HT1080 (cell line): ENCODE data around the gene TTBK1. TPM values are rescaled to one million over a fixed set of nuclear protein-coding genes. Genes with fewer than 3 reads are reported as not detected.
A peak's percentile ranks its signal among the peaks of the same experiment; 100 is the strongest.
"Not testable (repeated sequence)": the region's sequence is repeated elsewhere in the genome, so short reads cannot be mapped to it uniquely, and the experiment has no call there.

Source experiments
- DNase-seq: peaks from one replicate; pipeline ENCODE4 v3.0.0-alpha.2; 2015; ENCODE audit warnings: low read depth
- total RNA-seq: library from RNA; depleted of rRNA; stranded (reverse); fragments of >200 nt; shearing (Covaris generic); gene quantifications from 2 replicates; pipeline ENCODE4 v1.2.3, GENCODE V29; 2014

The TTBK1 gene
- total RNA-seq, 1 experiment from 2014 or later: 0.06 TPM

DNA sequence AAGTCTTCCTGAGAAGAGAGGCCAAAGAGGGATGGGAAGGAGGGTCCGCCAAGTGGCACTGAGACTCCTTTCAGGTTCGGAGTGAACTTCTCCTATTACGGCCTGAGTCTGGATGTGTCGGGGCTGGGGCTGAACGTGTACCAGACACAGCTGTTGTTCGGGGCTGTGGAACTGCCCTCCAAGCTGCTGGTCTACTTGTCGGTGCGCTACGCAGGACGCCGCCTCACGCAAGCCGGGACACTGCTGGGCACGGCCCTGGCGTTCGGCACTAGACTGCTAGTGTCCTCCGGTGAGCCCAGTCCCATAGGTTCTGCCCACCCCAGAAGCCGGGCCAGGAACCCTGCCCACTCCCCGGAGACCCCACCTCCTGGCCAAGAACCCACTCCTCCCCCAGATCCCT, 58.8 kb downstream of the TTBK1 start:
- DNase-seq: no peak

DNA sequence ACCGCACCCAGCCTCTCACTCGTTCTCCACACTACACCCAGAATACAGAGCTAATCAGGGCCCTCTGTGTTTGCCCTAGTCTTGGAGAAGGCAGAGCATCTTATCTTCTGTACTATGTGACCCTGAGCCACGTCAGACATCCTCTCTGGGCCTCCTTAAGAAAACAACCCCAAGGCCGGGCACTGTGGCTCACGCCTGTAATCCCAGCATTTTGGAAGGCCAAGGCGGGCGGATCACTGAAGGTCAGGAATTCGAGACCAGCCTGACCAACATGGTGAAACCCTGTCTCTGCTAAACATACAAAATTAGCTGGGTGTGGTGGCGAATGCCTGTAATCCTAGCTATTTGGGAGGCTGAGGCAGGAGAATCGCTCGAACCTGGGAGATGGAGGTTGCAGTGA, 59.7 kb downstream of the TTBK1 start:
- DNase-seq: not testable (repeated sequence)

DNA sequence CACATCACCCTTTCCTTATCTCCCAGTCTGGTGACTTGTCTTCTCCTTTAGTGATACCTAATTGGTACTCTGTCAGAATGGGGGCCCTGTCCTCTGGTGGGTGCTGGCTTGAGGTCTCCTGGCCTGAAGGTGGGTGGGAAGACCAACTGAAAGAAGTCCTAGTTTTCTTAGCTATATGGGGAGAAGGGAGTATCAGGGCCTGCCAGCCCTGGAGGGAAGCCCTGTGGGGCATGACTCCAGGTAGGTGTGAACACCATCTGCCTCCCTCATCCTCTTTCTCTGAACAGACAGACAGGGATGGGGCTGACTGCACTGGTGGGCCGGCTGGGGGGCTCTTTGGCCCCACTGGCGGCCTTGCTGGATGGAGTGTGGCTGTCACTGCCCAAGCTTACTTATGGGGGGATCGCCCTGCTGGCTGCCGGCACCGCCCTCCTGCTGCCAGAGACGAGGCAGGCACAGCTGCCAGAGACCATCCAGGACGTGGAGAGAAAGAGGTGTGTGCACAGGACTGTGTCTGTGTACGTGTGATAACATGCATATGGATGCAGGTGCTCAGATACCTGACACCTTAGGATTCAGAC, 60.6 kb downstream of the TTBK1 start:
- no peak for DNase-seq

DNA sequence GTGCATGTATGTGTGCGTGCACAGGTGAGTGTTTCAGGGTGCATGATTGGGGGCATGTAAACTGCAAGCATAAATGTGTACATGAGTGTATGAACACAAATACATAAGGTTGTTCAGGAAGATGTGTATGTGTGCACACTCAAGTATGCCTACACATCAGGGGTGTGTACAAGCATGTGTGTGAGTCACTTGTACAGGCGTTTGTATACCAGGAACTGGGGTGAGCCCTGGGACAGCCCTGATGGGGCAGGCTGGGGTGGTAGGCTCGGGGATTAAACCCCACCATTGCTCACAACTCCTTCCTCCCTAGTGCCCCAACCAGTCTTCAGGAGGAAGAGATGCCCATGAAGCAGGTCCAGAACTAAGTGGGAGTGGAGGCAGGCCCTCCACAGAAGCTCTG, 61.1 kb downstream of the TTBK1 start:
- no peak for DNase-seq

GRCh38 chr6:43304882-43305281, 61.6 kb downstream of the TTBK1 start:
- no peak for DNase-seq

DNA sequence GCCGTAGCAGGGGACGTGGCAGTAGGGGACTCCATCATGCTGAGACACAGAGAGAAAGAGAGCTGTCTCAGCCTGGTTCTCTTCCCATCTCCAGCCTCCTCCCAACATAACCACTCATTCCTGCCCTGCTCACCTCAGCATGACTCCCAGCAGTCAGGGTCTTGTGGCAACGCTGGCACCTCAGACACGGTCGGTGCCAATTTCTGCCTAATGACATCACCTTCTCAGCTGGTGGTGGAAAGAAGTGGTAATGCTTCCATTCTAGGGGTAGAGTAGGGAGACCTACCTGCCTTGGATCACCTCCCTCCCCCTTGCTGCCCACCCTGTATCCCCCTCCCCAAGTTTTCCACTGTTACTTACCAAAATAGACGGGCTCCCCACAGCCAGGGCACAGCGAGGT, 62.8 kb downstream of the TTBK1 start:
- no peak for DNase-seq

DNA sequence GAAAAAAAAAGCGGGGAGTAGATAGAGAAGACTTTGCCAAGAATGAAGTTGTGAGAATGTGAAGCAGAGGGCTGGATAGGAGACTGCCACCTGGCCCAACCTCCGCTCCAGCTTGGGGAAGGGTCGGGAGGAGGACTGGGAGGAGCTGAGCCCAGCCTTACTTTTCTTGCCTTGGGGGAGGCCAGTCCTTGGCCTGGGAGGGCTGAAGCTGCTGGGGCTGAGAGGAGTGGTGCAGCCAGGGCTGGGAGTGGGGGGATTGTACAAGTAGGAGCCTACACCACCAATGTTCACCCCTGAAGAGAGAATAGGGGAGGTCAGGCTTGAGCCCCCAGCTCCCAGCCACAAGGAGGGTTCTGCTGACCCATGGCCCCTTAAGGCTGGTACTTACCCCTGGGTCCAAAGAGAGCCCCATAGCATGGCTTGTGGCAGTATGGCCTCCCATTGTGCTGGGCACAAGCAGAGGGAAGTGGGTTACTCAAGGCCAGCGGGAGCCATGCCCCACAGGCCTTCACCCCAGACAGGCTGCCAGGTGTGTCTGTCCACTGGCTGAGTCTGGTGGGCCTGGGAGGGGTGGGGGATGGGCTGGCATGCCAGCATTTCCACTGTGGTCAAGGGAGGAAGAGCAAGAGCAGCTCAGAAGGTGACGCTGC, 64.3 kb downstream of the TTBK1 start:
- DNase-seq: no peak

GRCh38 chr6:43308101-43308989, 65.1 kb downstream of the TTBK1 start, which contains the start of gene CRIP3:
CRIP3 (minus strand) TSS chr6:43308826; CDS start chr6:43308792, 34 bp downstream.
- DNase-seq: no peak

- no peak for DNase-seq
Measured at GRCh38 chr6:43308990-43309477, 65.8 kb downstream of the TTBK1 start.

DNA sequence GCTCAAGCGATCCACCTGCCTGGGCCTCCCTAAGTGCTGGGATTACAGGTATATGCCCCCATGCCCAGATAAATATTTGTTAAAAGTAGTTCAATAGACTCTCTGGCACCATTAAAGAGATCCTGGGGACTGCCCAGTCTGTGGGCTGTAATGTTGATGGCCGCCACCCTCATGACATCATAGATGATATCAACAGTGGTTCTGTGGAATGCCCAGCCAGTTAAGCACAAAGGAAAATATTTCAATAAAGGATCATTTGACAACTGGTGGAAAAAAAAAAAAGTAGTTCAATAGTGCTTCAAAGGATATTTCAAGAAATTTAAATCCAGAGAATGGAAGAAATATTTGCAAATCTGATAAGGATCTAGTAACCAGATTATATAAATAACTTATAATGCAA, 66.9 kb downstream of the TTBK1 start:
- DNase-seq: no peak

DNA sequence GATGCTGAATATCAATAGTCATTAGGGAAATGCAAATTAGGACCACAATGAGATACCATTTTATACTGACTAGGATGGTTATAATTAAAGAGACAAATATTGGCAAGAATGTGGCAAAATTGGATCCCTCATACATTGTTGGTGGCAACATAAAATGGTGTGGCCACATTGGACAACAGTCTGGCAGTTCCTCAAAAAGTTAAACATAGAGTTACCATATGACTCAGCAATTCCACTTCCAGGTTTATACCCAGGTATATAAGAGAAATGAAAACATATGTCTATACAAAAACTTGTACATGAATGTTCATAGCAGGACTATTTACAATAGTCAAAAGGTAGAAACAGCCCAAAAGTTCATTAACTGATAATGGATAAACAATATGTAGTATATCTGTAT, 67.3 kb downstream of the TTBK1 start:
- DNase-seq: no peak

GRCh38 chr6:43311666-43312065, 68.4 kb downstream of the TTBK1 start:
- DNase-seq: no peak

- no peak for DNase-seq
Measured at GRCh38 chr6:43313813-43314212, 70.5 kb downstream of the TTBK1 start.

DNA sequence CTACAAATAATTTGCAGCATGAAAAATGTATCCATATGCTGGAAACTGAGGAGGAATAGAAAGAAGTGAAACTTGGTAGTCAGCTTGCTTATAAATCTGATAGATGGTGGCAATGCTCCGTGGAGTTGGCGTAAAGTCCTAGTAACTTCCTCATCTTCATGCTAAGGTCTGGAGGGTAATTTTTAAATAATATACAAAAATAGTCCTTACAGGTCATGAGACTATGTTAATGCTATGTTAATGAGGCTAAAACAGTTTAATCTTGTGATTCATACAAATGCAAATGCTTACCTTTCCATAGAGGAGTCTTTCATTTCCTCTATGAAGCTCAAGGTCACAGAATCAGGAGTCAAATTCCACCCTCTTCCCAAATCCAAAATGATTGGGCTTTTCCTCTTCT, 74.7 kb downstream of the TTBK1 start:
- no peak for DNase-seq

- DNase-seq: no peak
Measured at GRCh38 chr6:43325876-43326275, 82.6 kb downstream of the TTBK1 start.

DNA sequence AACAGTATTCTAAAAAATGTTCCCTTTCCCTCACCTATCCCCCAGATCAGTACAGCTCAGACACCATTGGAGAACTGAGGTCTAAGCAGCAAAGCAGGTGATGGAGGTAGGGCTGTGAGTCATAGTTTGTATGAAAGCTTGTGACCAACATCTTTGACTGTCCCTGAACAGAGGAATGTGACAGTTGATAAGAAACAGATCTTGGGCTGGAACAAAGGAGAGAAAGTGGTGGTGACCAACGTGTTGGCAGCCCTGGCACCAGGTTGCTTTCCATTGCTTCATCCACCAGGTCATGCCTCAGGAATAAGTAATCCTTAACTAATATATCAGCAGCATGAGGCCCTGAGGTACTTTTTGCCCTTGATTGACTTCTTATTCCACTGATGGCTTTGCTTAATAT, 85.2 kb downstream of the TTBK1 start:
- DNase-seq: no peak

DNA sequence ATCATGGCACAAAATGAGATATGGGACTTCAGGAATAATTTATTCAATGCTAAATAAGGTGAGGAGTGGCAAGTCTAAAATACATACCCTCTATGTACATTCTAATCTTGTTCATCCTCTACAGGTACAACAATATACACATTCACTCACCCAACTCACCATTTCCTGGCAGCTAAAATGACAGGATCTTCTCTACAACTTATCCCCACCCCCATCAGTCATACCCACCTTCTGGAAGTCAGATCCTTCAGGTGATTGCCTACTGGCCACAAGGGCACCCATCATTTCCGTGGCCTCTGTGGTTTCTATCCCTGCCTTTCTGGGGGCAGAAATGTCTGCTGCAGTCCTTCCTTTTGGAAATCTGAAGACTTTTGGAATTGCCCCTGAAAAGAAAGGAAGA, 88.2 kb downstream of the TTBK1 start:
- no peak for DNase-seq

GRCh38 chr6:43331891-43332290, 88.6 kb downstream of the TTBK1 start:
- DNase-seq: no peak

DNA sequence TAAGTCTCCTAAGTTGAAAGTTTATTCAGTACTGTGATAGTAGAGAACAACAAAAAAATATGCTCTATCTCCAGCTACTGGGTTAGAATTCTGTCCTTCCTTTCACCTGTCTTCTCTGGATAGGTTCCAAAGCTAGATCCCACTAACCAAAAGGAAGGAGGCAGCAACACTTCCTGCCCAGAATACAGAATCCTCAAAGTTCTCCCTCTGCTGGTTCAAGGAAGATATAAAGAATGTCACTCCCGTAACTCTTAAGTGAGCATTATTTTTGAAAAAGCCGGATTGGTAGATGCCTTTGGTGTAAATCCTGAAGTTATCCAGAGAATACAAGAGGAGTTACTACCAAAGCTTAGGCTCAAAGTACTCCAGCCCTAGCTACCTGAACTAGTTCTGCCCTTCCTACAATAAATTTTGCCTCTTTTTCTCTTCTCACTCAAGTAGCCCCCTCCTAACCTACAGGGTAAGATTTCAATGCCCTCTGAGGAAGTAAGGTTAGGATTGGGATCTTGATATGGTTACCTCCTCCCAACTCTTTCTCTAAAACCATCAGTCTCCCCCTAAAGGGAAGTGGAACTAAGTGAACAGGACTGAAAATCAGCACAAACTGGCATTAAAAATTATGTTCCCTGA, 91.3 kb downstream of the TTBK1 start:
- peak; percentile 57 for DNase-seq

- DNase-seq: no peak
Measured at GRCh38 chr6:43335469-43335868, 92.2 kb downstream of the TTBK1 start.

GRCh38 chr6:43336382-43336781, 93.1 kb downstream of the TTBK1 start:
- no peak for DNase-seq
